ENCODE data around the gene BRI3BP. TPM values are rescaled to one million over a fixed set of nuclear protein-coding genes. Genes with fewer than 3 reads are reported as not detected.

The BRI3BP gene, protein sequence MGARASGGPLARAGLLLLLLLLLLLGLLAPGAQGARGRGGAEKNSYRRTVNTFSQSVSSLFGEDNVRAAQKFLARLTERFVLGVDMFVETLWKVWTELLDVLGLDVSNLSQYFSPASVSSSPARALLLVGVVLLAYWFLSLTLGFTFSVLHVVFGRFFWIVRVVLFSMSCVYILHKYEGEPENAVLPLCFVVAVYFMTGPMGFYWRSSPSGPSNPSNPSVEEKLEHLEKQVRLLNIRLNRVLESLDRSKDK
- 3.9 and 9.4 TPM in 2 replicates for total RNA-seq

DNA sequence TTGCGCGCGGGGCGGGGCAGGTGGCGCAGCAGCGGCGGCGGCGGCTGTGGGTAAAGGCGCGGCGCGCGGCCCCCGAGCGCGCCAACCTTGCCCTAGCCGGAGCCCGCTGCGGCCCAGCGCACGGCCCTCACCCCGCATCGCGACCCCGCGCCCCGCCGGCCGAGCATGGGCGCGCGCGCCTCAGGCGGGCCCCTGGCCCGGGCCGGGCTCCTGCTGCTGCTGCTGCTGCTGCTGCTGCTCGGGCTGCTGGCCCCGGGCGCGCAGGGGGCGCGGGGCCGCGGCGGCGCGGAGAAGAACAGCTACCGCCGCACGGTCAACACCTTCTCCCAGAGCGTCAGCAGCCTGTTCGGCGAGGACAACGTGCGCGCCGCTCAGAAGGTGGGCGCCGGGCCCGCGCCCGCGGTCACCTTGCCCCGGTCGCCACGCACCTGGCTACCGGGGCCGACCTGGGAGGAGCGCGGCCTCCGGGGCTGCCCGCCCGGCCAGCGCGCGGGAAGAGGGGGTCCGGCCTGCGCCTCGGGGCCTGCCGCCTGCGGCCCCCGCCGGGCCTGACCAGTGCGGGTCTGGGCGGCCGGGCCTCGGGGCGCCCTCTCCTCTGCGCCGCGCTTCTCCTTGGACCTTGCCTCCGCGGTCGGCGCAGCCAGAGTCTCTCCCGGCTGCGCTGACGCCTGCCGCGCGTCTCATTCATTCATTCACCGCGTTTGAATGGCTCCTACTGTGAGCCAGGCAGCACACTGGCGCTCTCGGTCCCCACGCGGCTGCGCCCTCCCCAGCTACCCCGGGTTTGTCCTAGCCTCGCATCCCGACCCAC lies at the start of gene BRI3BP:
TSS of gene BRI3BP (plus strand) at position 20 of the 811 bp plus-strand sequence. CDS start at position 166, 146 bp downstream.
- peak; percentile 59 for DNase-seq

DNA sequence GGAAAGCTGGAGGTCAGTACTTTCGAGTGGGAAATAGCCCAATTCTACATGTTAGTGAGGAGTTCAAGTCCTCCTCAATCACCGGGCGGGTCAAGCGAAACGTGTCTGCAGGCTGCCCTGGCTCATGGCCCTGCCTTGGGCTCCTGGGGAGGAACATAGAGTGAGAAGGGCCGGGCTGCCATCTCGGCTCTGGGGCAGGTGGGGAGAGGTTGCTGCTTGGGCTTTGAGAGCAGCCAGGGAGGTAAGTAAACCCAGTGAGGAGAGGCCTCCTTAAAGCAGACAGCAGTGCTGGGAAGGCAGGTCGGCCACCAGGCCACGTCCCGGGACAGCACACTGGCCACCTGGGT lies 47.0 kb upstream of the BRI3BP start:
- no peak for DNase-seq

DNA sequence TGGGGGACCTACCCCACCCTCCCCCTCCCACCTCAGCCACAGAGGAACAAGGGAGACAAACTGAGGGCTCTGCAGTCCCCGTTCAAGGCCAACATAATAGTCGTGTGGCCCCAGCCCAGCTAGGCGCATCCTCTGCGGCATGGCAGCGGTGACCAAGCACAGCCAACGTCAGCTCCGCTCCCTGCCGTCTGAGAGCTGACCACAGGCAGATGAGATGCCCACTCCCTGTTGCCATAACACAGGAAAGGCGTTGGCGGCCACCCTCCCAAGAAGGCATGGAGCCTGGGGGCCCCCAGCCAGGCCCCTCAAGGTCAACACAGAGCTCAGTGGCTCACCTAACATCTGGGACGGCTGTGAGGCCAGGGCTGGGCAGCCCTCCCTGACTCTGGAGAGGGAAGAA lies 46.4 kb upstream of the BRI3BP start:
- no peak for DNase-seq

DNA sequence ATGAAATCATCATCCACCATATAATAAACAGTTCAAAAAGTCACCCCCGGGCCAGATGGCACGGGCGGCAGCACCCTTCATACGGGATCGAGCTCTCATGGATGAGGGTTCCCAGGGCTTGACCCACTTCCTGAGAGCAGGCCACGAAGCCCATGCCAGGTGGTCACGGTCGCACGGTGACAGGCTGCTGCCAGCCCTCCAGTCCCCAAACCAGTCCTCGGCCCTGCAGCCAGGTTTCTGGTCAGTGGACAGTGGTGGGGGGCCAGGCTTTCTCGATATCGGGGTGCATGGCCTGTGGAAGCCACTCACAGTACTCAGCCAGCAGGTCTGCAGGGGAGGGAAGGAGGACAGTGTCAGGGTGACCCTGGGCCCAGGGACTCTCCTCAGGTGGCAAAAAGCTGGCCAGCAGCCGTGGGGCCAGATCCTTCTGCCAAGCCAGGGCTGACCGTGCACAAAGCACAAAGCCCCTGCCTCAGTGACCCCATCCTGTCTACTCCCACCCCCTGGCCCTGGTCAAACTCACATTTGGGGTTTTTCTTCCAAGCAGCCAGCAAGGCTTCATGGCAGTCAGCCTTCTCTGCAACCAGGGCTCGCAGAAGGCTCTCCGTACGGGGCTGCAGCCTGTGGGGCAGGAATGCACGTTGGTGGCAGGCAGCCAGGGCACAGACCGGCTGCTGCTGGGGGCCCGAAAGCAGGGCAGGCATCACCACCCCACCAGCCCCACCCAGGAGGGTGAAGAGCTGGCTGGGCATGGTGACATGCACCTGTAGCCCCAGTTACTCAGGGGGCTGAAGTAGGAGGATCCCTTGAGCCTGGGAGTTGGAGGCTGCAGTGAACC lies 45.7 kb upstream of the BRI3BP start:
- no peak for DNase-seq

DNA sequence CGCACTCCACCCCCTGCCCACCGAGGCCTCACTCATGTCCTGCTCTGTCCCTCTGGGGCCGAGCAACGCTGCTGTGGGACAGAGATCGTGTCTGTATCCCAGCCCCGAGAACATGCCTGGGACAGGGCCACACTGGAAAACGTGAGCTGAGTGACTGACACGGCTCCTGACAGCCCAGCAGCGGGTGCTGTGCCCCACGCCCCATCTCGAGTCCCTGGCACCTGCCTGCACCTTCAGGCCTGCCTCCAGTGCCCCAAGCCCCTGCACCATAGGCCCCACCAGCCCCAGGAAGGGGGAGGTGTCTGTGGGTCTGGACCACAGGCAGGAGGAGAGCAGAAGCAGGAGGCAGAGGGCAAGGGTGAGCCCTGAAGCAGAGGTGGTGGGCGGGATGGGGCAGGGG lies 44.4 kb upstream of the BRI3BP start:
- DNase-seq, result no peak

DNA sequence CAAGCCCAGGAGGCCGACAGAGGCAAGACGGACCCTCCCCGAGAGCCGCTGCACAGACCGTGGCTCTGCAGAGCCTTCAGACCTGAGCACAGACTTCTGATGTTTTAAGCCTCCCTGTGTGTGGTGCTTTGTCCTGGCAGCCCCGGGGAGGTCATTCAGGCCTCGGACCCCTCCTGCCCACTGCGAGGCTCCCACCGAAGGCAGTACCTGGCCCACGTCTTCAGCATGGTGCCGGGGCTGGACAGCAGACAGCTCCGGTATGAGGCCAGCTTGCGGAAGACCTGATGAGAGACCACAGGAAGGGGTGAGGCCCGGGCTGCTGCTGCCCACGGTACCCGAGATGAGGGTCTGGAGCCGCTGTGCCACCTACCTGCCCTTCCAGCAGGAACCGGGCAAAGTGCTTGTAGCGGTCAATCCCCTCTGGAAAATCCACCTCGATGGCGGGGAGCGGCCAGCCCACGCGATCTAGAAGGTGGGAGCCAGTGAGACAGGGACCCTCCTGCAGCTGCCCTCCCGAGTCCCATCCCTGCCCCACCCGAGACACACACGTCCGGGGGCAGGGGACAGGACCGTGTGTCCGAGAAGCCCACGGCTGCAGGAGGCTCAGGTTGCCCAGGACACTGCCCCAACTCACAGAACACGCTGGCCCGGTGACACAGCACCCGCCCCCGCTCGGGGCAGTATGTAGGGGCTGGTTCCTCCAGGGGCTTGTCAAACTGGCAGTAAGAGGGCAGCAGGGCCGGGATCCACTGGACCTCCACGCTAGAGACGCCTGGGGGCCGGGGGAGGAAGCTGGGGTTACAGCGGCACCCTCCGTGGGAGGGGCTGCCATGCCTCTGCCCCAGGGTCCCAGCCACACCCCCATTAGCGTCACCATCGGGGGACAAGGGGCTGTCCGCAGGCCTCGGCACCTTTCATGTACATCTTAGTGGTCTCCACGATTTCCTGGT lies 43.4 kb upstream of the BRI3BP start:
- DNase-seq, result no peak

DNA sequence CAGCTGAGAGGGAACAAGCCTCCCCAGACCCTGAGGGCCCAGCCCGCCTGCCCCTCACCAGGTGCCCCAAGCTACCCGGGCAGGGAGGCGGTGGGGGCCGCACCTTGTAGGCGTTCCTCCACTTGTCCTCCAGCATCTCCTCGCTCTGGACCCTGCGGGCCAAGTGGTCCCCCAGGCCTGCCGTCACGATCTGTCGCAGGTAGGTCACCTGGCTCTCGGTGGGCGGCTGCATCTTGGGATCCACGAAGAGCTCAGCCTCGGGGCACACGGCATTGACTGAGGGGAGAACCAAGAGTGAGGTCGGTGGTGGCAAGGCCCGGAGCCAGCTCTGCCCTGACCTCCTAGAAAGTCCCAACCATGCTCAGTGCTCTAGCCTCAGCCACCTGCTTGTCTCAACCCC lies 41.1 kb upstream of the BRI3BP start:
- DNase-seq, result no peak

DNA sequence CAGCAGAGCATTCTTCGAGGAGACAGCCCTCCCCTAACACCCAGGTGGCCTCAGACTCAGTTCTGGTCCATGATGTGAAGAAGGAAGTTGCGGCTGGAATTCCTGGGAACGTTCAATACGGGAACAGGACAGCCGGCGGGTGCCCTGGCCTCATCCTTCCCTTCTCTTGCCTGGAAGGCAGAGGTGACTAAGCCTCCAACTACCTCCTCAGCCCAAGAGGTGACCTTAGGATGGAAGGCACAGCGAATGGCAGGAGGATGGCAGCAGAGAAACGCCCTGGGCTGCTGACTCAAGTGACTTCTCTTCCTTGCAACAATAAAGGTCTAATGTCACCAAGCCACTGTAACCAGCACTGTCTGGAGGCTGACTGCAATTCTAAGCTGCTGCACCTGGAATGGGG lies 40.6 kb upstream of the BRI3BP start:
- no peak for DNase-seq

DNA sequence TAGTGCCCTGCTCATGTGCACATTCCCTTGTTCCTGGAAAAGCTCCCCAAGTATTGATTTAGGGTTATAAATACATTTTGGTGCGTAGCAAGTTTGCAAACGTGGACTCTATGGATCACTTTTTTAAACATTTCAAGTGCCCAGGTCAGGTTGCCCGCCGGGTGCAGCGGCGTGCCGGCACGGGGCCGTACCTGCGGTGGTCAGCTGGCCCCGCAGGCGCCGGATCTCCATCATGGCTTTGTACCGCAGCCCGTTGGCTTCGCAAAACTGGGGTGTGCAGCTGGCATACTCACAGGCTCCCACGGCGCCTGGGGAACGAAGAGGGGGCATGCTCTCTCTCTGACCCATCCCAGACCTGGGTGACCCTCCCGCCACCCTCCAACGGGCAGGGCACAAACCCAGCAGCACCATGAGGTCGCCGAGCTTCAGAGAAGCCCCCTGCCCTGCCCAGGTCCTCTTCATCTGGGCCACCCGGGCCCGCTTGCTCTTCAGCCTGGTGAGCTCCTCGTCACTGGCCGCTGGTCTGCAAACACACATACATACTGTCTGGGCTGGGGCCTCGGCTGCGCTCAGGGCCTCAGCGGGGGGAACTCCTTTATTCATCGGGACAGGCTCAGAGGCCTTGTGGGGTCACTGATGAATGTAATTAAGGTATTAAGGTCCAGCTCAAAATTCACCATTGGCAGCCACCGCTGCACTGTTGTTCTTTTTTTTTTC lies 39.6 kb upstream of the BRI3BP start:
- DNase-seq, result no peak

DNA sequence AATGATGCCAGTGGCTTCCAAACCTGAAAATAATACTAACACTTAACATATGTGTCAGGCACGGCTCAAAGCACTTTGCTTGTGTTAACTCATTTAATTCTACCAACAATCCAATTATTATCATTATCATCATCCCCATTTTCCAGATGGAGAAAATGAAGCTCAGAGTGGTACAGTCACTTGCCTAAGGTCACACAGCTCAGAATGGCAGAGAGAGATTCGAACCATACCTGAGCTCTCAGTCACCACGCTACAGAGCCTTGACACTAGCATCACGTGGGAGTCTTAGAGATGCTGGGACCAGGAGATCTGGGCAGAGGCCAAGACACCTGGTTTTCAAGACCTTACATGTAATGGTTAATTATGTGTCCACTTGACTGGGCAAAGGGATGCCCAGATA lies 38.7 kb upstream of the BRI3BP start:
- DNase-seq, result no peak

DNA sequence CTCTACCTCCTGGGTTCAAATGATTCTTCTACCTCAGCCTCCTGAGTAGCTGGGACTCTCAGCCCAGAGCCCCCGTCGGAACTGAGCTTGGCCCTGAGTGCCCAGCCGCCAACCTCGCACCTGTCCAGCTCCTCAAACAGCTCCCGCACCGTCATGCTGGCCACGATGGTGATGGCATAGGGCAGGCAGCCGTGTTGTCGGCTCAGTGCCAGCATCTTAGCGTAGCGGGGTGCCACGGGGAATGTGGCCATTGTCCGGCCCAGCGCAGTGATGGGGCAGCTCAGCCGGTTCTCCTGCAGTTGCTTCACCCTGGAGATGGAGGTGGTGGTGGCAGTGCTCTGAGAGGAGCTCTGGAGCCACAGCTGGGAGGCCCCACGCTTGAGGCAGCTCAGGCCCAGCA lies 36.9 kb upstream of the BRI3BP start:
- DNase-seq, result no peak

DNA sequence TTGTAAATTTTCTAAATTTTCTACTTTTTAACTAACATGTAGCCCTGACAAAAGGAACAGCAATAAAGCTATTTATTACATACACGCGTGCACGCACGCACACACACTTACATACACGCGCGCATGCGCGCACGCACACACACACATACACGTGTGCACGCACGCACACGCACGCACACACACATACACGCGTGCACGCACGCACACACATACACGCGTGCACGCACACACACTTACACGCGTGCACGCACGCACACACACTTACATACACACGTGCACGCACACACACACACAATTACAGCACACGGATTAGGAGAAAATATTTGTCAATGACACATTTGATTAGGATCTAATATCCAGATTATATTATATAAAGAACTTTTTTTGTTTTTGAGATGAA lies 32.4 kb upstream of the BRI3BP start:
- no peak for DNase-seq

DNA sequence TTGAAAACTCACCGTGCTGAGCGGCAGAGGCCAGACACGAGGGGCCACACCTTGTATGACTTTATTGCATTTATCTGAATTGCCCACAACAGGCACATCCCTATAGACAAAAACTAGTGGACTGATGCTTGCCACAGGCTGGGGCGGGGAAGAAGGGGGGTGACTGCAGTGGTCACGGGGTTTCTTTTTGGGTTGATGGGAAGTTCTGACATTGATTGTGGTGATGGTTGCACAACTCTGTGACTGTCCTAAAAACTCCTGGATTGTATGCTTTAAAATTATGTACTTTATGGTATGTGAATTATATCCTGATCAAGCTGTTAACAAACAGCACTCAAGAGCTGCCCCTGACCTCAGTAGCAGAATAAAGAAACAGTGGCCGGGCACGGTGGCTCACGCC lies 30.2 kb upstream of the BRI3BP start:
- no peak for DNase-seq

DNA sequence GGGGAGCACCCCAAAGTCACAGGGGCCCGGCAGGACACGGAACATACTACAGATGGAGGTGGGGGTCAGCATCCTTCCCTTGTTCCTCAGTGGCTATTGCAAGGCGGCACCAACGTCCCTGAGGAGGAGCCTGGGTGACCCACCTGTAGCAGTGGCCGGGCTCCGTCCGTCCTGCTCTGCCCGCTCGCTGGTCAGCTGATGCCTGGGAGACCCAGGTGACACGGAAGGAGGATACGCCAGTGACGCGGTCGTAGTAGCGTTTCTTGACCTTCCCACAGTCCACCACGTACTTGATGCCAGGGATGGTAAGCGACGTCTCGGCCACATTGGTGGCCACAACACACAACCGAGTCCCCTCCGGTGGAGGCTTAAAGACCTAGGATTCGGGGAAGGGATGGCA lies 29.2 kb upstream of the BRI3BP start:
- DNase-seq, result no peak

DNA sequence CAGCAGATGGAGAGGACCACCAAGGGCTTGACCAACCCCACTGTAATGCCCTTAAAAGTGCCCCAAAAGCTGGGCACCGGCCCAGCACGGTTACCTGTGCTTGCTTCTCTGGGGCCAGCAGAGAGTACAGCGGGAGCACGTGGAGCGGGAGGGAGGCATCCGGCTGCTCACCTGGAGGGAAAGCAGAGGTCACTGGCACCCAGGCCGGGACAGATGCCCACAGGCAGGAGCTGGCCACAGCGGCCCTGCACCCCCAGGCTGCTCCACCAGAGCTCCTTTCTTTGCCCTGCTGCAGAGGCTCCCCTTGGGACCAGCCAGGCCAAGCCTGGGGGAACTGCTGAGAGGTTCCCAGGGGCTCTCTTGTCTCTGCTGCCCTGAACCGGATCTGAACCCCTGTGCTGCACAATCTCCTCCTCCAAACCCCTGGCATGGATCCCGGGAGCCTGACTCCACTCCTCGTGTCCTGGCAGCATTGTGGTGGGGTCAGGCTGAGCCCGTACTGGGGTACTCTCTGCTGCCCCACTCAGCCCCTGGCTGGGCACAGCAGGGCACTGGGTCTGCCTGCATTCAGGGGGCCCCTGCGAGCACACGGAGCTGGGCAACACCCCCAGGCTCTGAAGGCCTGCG lies 28.5 kb upstream of the BRI3BP start:
- DNase-seq, result no peak

DNA sequence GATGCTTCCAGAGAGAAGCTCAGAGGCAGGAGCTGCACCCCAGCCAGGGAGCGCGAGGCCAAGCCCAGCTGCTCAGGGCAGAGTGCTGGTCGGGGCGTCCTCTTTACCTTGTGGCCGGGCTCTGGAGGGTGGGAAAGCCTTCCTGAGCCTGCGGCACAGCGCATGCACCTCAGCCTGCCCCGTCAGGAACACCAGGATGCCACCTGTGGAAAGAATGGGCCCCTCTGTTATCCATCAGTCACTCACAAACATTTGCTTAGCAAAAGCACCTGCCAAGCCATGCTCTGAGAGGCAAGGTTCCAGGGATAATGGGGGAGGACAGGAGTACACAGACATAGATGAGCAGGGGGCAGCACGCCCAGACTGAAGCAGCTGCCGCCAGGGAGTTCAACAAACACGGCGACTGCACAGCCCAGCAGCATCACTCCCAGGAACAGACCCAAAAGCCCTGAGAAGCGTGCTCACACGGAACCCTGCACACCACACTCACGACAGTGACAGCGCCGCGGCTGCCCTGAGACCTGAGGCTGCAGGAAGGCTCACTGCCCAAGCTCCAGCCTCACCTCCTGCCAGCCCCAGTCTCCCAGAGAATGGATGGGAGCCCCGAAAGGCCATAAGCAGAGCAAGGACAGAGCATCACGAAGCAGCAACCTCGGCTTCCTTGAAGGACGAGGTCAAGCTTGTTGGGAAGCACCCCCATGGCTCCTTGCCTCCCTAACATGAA lies 26.3 kb upstream of the BRI3BP start:
- DNase-seq, result no peak

DNA sequence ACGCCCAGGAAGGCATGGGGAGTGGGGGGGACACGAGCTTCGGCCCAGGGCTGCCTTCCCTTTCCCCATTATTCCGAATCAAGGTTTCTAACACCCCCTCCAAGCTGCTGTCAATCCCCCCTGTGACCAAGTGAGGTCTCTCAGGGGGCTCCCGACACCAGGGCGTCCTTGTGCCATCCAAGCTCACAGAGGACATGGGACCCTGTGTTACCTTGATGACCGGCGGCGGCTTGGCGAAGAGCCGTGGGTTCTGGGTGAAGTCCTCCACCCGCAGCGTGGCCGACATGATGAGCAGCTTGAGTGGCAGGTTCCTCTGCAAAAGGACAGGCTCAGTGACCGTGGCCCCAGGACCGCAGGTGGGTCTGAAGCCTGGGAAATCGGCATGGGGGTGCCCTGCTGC lies 24.8 kb upstream of the BRI3BP start:
- DNase-seq, result no peak

DNA sequence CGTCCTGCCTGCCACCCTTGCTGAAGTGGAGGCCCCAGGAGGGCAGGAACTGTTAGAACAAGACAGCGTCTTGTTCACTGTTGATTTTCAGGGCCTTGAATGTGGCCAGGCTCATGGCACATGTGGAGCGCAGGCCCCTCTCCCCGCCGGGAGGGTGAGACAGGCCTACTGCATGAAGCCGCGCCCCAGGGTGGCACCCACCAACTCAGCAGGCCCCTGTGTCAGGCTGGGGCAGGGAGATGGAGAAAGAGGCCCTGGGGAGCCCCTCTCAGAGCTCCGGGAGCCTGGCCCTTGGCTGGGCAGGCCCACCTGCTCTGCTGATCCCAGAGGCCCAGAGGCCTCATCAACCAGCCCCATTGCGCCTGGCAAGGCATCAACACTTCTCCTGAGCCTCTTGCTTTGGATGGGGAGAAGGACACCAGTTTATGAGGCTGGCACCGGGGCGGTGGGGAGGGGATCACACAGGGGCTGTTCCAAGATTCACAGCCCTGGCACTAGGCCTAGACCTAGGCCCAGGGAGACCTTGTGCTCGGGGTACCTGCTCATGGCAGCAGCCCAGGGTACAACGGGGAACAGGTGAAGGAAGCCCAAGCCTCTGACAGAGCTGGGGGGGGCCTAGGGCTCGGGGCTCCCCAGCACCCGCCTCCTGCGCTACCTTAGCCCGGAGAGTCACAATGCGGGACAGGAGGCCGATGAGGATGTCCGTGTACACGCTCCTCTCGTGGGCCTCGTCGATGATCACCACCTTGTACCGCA lies 22.6 kb upstream of the BRI3BP start:
- DNase-seq, result no peak

DNA sequence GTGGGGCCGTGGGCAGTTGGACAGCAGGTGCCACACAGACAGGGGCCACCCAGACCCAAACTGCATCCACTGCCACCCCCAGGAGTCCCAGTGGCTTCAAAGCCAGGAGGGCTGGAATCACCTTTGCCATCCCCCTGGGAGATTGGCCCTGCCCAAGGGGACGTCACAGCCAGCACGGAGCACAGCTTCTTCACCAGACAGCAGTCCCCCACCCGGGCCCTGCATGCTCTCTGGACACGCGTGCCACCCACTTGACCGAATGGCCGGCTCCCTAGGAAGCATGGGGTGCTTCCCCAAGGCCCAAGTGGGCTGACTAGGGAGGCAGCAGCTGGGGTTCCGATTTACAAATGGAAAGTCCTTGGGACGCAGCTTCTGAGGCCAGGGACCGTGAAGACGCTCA lies 21.8 kb upstream of the BRI3BP start:
- no peak for DNase-seq

DNA sequence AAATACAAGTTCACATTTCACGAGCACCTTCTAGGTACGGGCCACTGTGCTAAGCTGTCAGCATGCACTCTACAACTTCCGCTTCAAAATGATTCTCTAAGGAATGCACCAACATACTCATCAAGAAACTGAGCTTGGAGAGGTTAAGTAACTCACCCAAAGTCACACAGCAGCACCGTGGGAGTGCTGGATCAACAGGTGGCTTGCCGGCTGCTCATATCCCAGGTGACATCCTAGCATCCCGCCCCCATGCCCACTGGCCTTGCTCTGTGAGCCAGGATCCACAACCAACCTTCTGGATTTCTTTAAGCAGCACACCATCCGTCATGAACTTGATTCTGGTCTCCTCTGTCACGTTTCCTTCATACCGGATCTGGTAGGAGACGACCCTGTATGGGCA lies 21.2 kb upstream of the BRI3BP start:
- DNase-seq, result no peak

All from dermis blood vessel endothelial cell (primary cell).